WI38 (cell line): Measurements from ENCODE around the gene SPATS2.
A peak's percentile ranks its signal among the peaks of the same experiment; 100 is the strongest.

Experiments used
- H3K4me3 ChIP-seq: 2 replicates; pipeline ENCODE4 v1.5.1; 2011; ENCODE audit warnings: low read depth, mild to moderate bottlenecking, control low read depth, low read length
- CTCF ChIP-seq: IDR thresholded peaks from 2 replicates; pipeline ENCODE4 v1.5.1; 2012; ENCODE audit warnings: low read depth, mild to moderate bottlenecking, control low read depth, low read length

Gene SPATS2

GRCh38 chr12:49364989-49365388, 2.3 kb upstream of the SPATS2 start:
- H3K4me3 ChIP-seq = no peak overlapping the region
- TF ChIP-seq CTCF = no peak

- H3K4me3 ChIP-seq = peak overlapping the region; percentile 84
- TF ChIP-seq CTCF = no peak
Measured at GRCh38 chr12:49365542-49365941, 1.7 kb upstream of the SPATS2 start.

GRCh38 chr12:49366096-49366651, 1.1 kb upstream of the SPATS2 start:
- peak overlapping the region; percentile 84 for H3K4me3 ChIP-seq
- TF ChIP-seq CTCF = no peak

- TF ChIP-seq CTCF = no peak
- H3K4me3 ChIP-seq = peak overlapping the region; percentile 84
Measured at GRCh38 chr12:49366652-49367380, 446 bp upstream of the SPATS2 start.

- H3K4me3 ChIP-seq = peak overlapping the region; percentile 84
- TF ChIP-seq CTCF = no peak
Measured at GRCh38 chr12:49368240-49368600, 958 bp downstream of the SPATS2 start.

- H3K4me3 ChIP-seq = peak overlapping the region; percentile 84
- TF ChIP-seq CTCF = peak; percentile 33; the same call in 1 of the 2 replicates
Measured at GRCh38 chr12:49369411-49370145, 2.3 kb downstream of the SPATS2 start.

- no peak for TF ChIP-seq CTCF
- no peak overlapping the region for H3K4me3 ChIP-seq
Measured at GRCh38 chr12:49370539-49370938, 3.3 kb downstream of the SPATS2 start.
